GM18951 (cell line): ENCODE data around the gene ELAPOR2.

ENCODE experiments used
- POLR2A ChIP-seq: IDR thresholded peaks from 4 replicates; pipeline ENCODE4 v1.6.1; 2011; ENCODE audit warnings: mild to moderate bottlenecking; ENCODE audit not compliant: insufficient read length, insufficient read depth; ENCODE audit errors: extremely low read depth
- in situ Hi-C: fragments of 300-500 bp; cut with MboI; formaldehyde crosslinking; loops from one replicate; pipeline ENCODE4 v1.12.0; 2022; ENCODE audit warnings: low sequenced_read_pairs, mixed read lengths, inconsistent platforms; ENCODE audit not compliant: unreplicated experiment

ELAPOR2 gene

GRCh38 chr7:87027900-87028299 lies 31.6 kb downstream of the ELAPOR2 start:
- in situ Hi-C loops: no loop called here
- no peak for TF ChIP-seq POLR2A

GRCh38 chr7:87021285-87021684 lies 38.2 kb downstream of the ELAPOR2 start:
- in situ Hi-C loops: no loop called here
- no peak for TF ChIP-seq POLR2A

- no peak for TF ChIP-seq POLR2A
Observed at GRCh38 chr7:87016606-87017005, 42.8 kb downstream of the ELAPOR2 start.

GRCh38 chr7:87013840-87014190 lies 45.6 kb downstream of the ELAPOR2 start:
- in situ Hi-C loops: no loop called here
- TF ChIP-seq POLR2A: no peak

More at GRCh38 chr7:87016606-87017005, 42.8 kb downstream of the ELAPOR2 start:
- in situ Hi-C loops: no loop called here

- in situ Hi-C loops: no loop called here
- TF ChIP-seq POLR2A: no peak
Observed at GRCh38 chr7:87013136-87013839, 46.2 kb downstream of the ELAPOR2 start.
